Left lung (tissue), 10 donors: ENCODE data around the gene FHIT. TPM values are rescaled to one million over a fixed set of nuclear protein-coding genes. Genes with fewer than 3 reads are reported as not detected.

Experiments
- ATAC-seq: fragments of 200-7000 bp; cut with Tn5 transposase; one replicate; pipeline ENCODE4 v1.9.1; 2020; ENCODE audit warnings: moderate library complexity
- DNase-seq, 4 donors: peaks; one replicate each; pipeline ENCODE4 v3.0.0-alpha.2; 2013 to 2020
- H3K27ac ChIP-seq, 2 donors: fragments of 200-600 bp; sonication (generic) in 1 of 2; one replicate each; pipeline versions ENCODE4 v1.5.0 to v1.8.0; 2020 to 2021
- H3K27me3 ChIP-seq, 2 donors: fragments of 200-600 bp; sonication (generic) in 1 of 2; one replicate each; pipeline versions ENCODE4 v1.5.0 to v1.8.0; 2020 to 2021
- H3K36me3 ChIP-seq, 2 donors: fragments of 200-600 bp; sonication (generic) in 1 of 2; one replicate each; pipeline versions ENCODE4 v1.5.0 to v1.8.0; 2020 to 2021
- H3K4me1 ChIP-seq, 2 donors: fragments of 200-600 bp; one replicate each; pipeline ENCODE4 v1.8.0; 2021
- H3K4me3 ChIP-seq, 2 donors: fragments of 200-600 bp; sonication (generic) in 1 of 2; one replicate each; pipeline versions ENCODE4 v1.5.0 to v1.8.0; 2020 to 2021; ENCODE audit warnings: mild to moderate bottlenecking in 1 of 2
- H3K9me3 ChIP-seq, 2 donors: fragments of 200-600 bp; sonication (generic) in 1 of 2; one replicate each; pipeline versions ENCODE4 v1.5.0 to v1.8.0; 2020 to 2021
- CTCF ChIP-seq, 2 donors: fragments of 200-600 bp; sonication (generic) in 1 of 2; IDR thresholded peaks; one replicate each; pipeline versions ENCODE4 v1.5.0 to v1.8.0; 2021; ENCODE audit warnings: antibody characterized with exemption in 2 of 2
- intact Hi-C, 2 donors: fragments of 100-400 bp; cut with DNase I; formaldehyde crosslinking; loops; one replicate each; pipeline versions ENCODE4 v1.11.2 to v1.14.2; 2022
- polyA plus RNA-seq, 6 donors: library from polyadenylated mRNA; unstranded; fragments of 120-200 nt; gene quantifications; one replicate each; pipeline ENCODE4 v1.2.1, GENCODE V29; 2013; ENCODE audit not compliant: insufficient read length in 6 of 6
- total RNA-seq, 2 donors: library from RNA; stranded (reverse); fragmentation: NEBNext Ultra II Directional; extraction: Animal tissue kit (Norgen Biotek cat#: 25700); gene quantifications; one replicate each; pipeline ENCODE4 v1.2.1, GENCODE V29; 2021
- donor health status: DM: no; HTN: yes; CAD: no.
- donor health status: DM: no; HTN: no; CAD: no.

Gene FHIT
- total and polyA plus RNA-seq, 8 donors = 8.5 to 16.3 (median 9.7) TPM

DNA sequence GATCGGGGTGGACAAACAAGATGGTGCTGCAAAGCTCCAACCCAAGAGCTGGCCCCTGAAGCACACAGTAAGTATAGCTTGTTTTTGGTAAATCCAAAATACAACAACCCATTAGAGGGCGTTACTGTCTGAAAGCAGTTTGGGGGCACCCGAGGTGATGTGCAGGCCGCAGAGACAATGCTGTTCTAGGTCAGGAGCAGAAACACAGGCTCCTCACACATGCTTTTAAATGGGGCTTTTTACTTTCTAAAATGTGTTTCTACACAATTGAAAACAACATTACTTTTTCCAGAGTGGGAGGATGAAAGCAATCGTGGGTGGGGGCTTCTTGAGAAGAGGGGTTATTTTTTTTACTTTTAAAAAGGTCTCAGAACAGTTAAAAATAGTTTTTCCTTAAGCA is 1172.2 kb downstream of the FHIT start:
- Histone ChIP-seq H3K4me1 (no peaks in the 10 kb centered on the region), H3K9me3 (no peaks in the 10 kb centered on the region), H3K27ac (no peak overlapping the region), H3K27me3 (no peaks in the 10 kb centered on the region), H3K4me3 (no peak overlapping the region), H3K36me3 (no peaks in the 10 kb centered on the region)
- TF ChIP-seq CTCF (IDR thresholded peaks at IDR 0.05) = no peak
- intact Hi-C loops = no loop called here
- DNase-seq = no peak
- no peak for ATAC-seq

GRCh38 chr3:60076331-60076730 is 1174.9 kb downstream of the FHIT start:
- H3K4me3 ChIP-seq = no peak overlapping the region
- intact Hi-C loops = no loop called here

DNA sequence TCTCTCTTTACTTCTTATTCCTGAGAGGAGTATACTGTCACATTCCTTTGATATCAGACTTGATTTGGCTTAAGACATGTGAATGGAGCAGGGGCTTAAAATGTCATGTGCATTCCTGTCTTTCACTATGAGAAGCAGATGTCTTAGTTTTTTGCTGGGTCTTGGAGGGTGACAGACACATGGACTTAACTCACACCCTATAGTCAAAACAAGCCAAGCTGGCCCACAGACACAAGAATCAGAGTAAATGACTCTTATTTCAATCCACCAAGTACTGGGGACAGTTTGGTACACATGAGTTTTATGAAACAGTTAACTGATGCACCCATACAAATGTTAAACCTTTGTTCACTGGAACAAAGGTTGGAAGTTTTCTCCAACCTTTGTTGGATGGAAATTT is 1177.3 kb downstream of the FHIT start:
- H3K27ac ChIP-seq = no peak overlapping the region
- no peaks in the 10 kb centered on the region for H3K36me3 ChIP-seq
- H3K27me3 ChIP-seq = no peaks in the 10 kb centered on the region
- DNase-seq = no peak
- H3K4me1 ChIP-seq = no peaks in the 10 kb centered on the region
- no peaks in the 10 kb centered on the region for H3K9me3 ChIP-seq
- intact Hi-C loops = no loop called here
- no peak overlapping the region for H3K4me3 ChIP-seq
- no peak for ATAC-seq
- no peak for TF ChIP-seq CTCF (IDR thresholded peaks at IDR 0.05)

More at GRCh38 chr3:60076331-60076730, 1174.9 kb downstream of the FHIT start:
- TF ChIP-seq CTCF (IDR thresholded peaks at IDR 0.05) = no peak
- no peak for DNase-seq
- H3K27me3 ChIP-seq = no peaks in the 10 kb centered on the region
- H3K9me3 ChIP-seq = no peaks in the 10 kb centered on the region
- no peak overlapping the region for H3K27ac ChIP-seq
- peak; percentile 53 for ATAC-seq
- H3K4me1 ChIP-seq = no peaks in the 10 kb centered on the region
- no peaks in the 10 kb centered on the region for H3K36me3 ChIP-seq

GRCh38 chr3:60073228-60073627 is 1178.0 kb downstream of the FHIT start:
- intact Hi-C loops = no loop called here
- DNase-seq = no peak
- no peak for ATAC-seq
- Histone ChIP-seq H3K27me3 (no peaks in the 10 kb centered on the region), H3K4me3 (no peak overlapping the region), H3K36me3 (no peaks in the 10 kb centered on the region), H3K27ac (no peak overlapping the region), H3K4me1 (no peaks in the 10 kb centered on the region), H3K9me3 (no peaks in the 10 kb centered on the region)
- TF ChIP-seq CTCF (IDR thresholded peaks at IDR 0.05) = no peak

- Histone ChIP-seq H3K27ac (no peak overlapping the region), H3K9me3 (no peaks in the 10 kb centered on the region), H3K27me3 (no peaks in the 10 kb centered on the region), H3K4me3 (no peak overlapping the region), H3K4me1 (no peaks in the 10 kb centered on the region), H3K36me3 (no peaks in the 10 kb centered on the region)
- TF ChIP-seq CTCF (IDR thresholded peaks at IDR 0.05) = no peak
- DNase-seq = no peak
- no peak for ATAC-seq
- intact Hi-C loops = no loop called here
Measured at GRCh38 chr3:60070366-60070765, 1180.9 kb downstream of the FHIT start.
